Measurements from ENCODE around the gene FSD1L. TPM values are rescaled to one million over a fixed set of nuclear protein-coding genes. Genes with fewer than 3 reads are reported as not detected.

Gene FSD1L
- polyA plus RNA-seq, 3 donors: 0.96 to 3.2 (median 1.5) TPM

- no peak for DNase-seq
- H3K27ac ChIP-seq (ENCODE audit: low read depth in 1 of 2, low read length in 2 of 2): no peak overlapping the region
- H3K9ac ChIP-seq (ENCODE audit: insufficient read depth, low read length, poor library complexity, severe bottlenecking): no peak overlapping the region
- Mint-ChIP-seq H3K27me3 (ENCODE audit: low read depth in 3 of 3) (no peaks in the 10 kb centered on the region), H3K36me3 (peaks cover 20 to 29% of the 10 kb centered on the region in 2 donors), H3K4me1 (peaks cover 9% of the 10 kb centered on the region), H3K27ac (no peak overlapping the region), H3K9me3 (peaks cover 0 to 2% (median 0%) of the 10 kb centered on the region in 7 donors), H3K4me3 (no peak overlapping the region)
- H3K4me3 ChIP-seq (replicated peaks in 1 of 3; ENCODE audit: low read depth in 2 of 3, low read length in 3 of 3): no peak overlapping the region
- no peaks in the 10 kb centered on the region for H3K79me2 ChIP-seq (ENCODE audit: insufficient read depth, low read length)
- no peaks in the 10 kb centered on the region for H3K9me3 ChIP-seq (replicated peaks in 1 of 2; ENCODE audit: control insufficient read depth in 1 of 2, insufficient read depth in 1 of 2, low read length in 2 of 2)
- WGBS (ENCODE audit: insufficient coverage): no CpG with 5 or more reads among the region's 2 CpGs
- no peak overlapping the region for H3K4me2 ChIP-seq (replicated peaks; ENCODE audit: extremely low read depth, low read length, poor library complexity, severe bottlenecking)
- H3K4me1 ChIP-seq (ENCODE audit: control insufficient read depth in 1 of 2, insufficient read depth in 2 of 2, low read length in 2 of 2): no peaks in the 10 kb centered on the region
- TF ChIP-seq CTCF (IDR thresholded peaks at IDR 0.05): no peak
- H3K27me3 ChIP-seq (ENCODE audit: control insufficient read depth in 2 of 2, insufficient read depth in 2 of 2, low read length in 2 of 2): no peaks in the 10 kb centered on the region
- peaks cover 0 to 5% of the 10 kb centered on the region in 2 donors for H3K36me3 ChIP-seq (replicated peaks in 1 of 2; ENCODE audit: control insufficient read depth in 1 of 2, insufficient read depth in 2 of 2, low read length in 2 of 2)
- H4K20me1 ChIP-seq (ENCODE audit: insufficient read depth, low read length): no peaks in the 10 kb centered on the region
- H2AFZ ChIP-seq (ENCODE audit: insufficient read depth, low read depth, low read length, poor library complexity, severe bottlenecking): no peak overlapping the region
- intact Hi-C loops (cut with micrococcal nuclease): no loop called here
These were observed 25.4 kb downstream of the FSD1L start for GRCh38 chr9:105473221-105473620.

- Histone ChIP-seq H3K4me3 (replicated peaks in 1 of 3; ENCODE audit: low read depth in 2 of 3, low read length in 3 of 3) (no peak overlapping the region), H3K9ac (ENCODE audit: insufficient read depth, low read length, poor library complexity, severe bottlenecking) (no peak overlapping the region), H2AFZ (ENCODE audit: insufficient read depth, low read depth, low read length, poor library complexity, severe bottlenecking) (no peak overlapping the region), H3K27me3 (ENCODE audit: control insufficient read depth in 2 of 2, insufficient read depth in 2 of 2, low read length in 2 of 2) (no peaks in the 10 kb centered on the region), H4K20me1 (ENCODE audit: insufficient read depth, low read length) (no peaks in the 10 kb centered on the region), H3K4me2 (replicated peaks; ENCODE audit: extremely low read depth, low read length, poor library complexity, severe bottlenecking) (no peak overlapping the region), H3K27ac (ENCODE audit: low read depth in 1 of 2, low read length in 2 of 2) (no peak overlapping the region), H3K36me3 (replicated peaks in 1 of 2; ENCODE audit: control insufficient read depth in 1 of 2, insufficient read depth in 2 of 2, low read length in 2 of 2) (no peaks in the 10 kb centered on the region), H3K4me1 (ENCODE audit: control insufficient read depth in 1 of 2, insufficient read depth in 2 of 2, low read length in 2 of 2) (peaks cover 0 to under 1% of the 10 kb centered on the region in 2 donors), H3K9me3 (replicated peaks in 1 of 2; ENCODE audit: control insufficient read depth in 1 of 2, insufficient read depth in 1 of 2, low read length in 2 of 2) (no peaks in the 10 kb centered on the region), H3K79me2 (ENCODE audit: insufficient read depth, low read length) (no peaks in the 10 kb centered on the region)
- intact Hi-C loops (cut with micrococcal nuclease): no loop called here
- WGBS (ENCODE audit: insufficient coverage): no CpG with 5 or more reads among the region's 2 CpGs
- Mint-ChIP-seq H3K4me3 (no peak overlapping the region), H3K27ac (no peak overlapping the region), H3K4me1 (peaks cover 9% of the 10 kb centered on the region), H3K36me3 (peaks cover 10 to 12% of the 10 kb centered on the region in 2 donors), H3K9me3 (no peaks in the 10 kb centered on the region), H3K27me3 (ENCODE audit: low read depth in 3 of 3) (no peaks in the 10 kb centered on the region)
- no peak for TF ChIP-seq CTCF (IDR thresholded peaks at IDR 0.05)
- DNase-seq: no peak
These were observed 27.5 kb downstream of the FSD1L start for GRCh38 chr9:105475302-105475701.
